HepG2 (cell line): ENCODE results near the gene PRDX2. TPM values are rescaled to one million over a fixed set of nuclear protein-coding genes. Genes with fewer than 3 reads are reported as not detected.

Experiments used
- ATAC-seq: fragments of 200-7000 bp; cut with Tn5 transposase; 3 replicates; pipeline ENCODE4 v1.9.1; 2020; ENCODE audit warnings: mild to moderate bottlenecking, moderate library complexity
- BruUV-seq: library from RNA; stranded (reverse); fragments of 400-500 nt; replicated peaks from 2 replicates; lab custom pipeline; 2021; lab: Mats Ljungman, UMichigan
- CTCF ChIA-PET: fragments of 300-600 bp; formaldehyde crosslinking; extraction: SDS; loops from one replicate; lab custom pipeline; 2021; ENCODE audit warnings: low total read pairs, inconsistent platforms, low intra/inter-chr PET ratio; lab: Yijun Ruan, JAX
- POLR2A ChIA-PET: fragments of 350-600 bp; sonication (Branson Sonifier 250); formaldehyde crosslinking; loops from one replicate; lab custom pipeline; 2020; ENCODE audit warnings: antibody characterized with exemption, inconsistent platforms; lab: Yijun Ruan, JAX
- DNase-seq: peaks from one replicate; pipeline ENCODE4 v3.0.0-alpha.2; 2015; ENCODE audit warnings: low spot score
- FAIRE-seq: peaks from 3 replicates; lab custom pipeline; 2011; peaks lifted over from hg19 to GRCh38; lab: Jason Lieb, UNC
- H2AFZ ChIP-seq: one replicate; pipeline ENCODE4 v1.6.1; 2011; ENCODE audit warnings: low read length, inconsistent platforms
- H3K27ac ChIP-seq: fragments of 300-600 bp; 3 replicates; pipeline ENCODE4 v1.8.0; 2011; ENCODE audit warnings: mixed run types, mild to moderate bottlenecking, mixed read lengths, low read length, inconsistent platforms; ENCODE audit not compliant: insufficient read depth; ENCODE audit errors: extremely low read length
- H3K27me3 ChIP-seq, 2 experiments: fragments of 200-600 bp in 1 of 2; 2 replicates in 1 of 2; 3 replicates in 1 of 2; pipeline versions ENCODE4 v1.6.0 to v1.8.0; 2011; ENCODE audit warnings: low read length in 2 of 2, mild to moderate bottlenecking in 2 of 2, moderate library complexity in 2 of 2, inconsistent platforms in 1 of 2; ENCODE audit not compliant: insufficient read depth in 2 of 2, control insufficient read depth in 1 of 2
- H3K36me3 ChIP-seq, 2 experiments: fragments of 200-600 bp in 1 of 2; replicated peaks in 1 of 2; 2 replicates in 1 of 2; 3 replicates in 1 of 2; pipeline versions ENCODE4 v1.5.1 to v1.8.0; 2011; ENCODE audit warnings: low read length in 2 of 2, inconsistent platforms in 1 of 2; ENCODE audit not compliant: insufficient read depth in 2 of 2, control insufficient read depth in 1 of 2
- H3K4me1 ChIP-seq: 2 replicates; pipeline ENCODE4 v1.5.1; 2012; ENCODE audit warnings: low read length, inconsistent platforms; ENCODE audit not compliant: insufficient read depth
- H3K4me2 ChIP-seq: 2 replicates; pipeline ENCODE4 v1.6.0; 2011; ENCODE audit warnings: low read depth, low read length, inconsistent platforms
- H3K4me3 ChIP-seq, 3 experiments: fragments of 200-600 bp in 1 of 3; sonication (generic), shearing (Covaris generic) in 1 of 3; replicated peaks in 1 of 3; 2 replicates each; pipeline ENCODE4 v1.5.1; 2011 to 2016; ENCODE audit warnings: low read length in 3 of 3, inconsistent platforms in 2 of 3, low read depth in 2 of 3, mild to moderate bottlenecking in 2 of 3, control low read depth in 1 of 3, mixed read lengths in 1 of 3; ENCODE audit not compliant: insufficient read depth in 1 of 3
- H3K79me2 ChIP-seq: one replicate; pipeline ENCODE4 v1.6.1; 2011; ENCODE audit warnings: low read length, inconsistent platforms; ENCODE audit not compliant: insufficient read depth
- H3K9ac ChIP-seq: 2 replicates; pipeline ENCODE4 v1.6.0; 2011; ENCODE audit warnings: mild to moderate bottlenecking, low read depth, low read length, inconsistent platforms; ENCODE audit not compliant: insufficient read depth
- H3K9me3 ChIP-seq: 2 replicates; pipeline ENCODE4 v1.5.1; 2012; ENCODE audit warnings: mild to moderate bottlenecking, low read length
- H4K20me1 ChIP-seq: 2 replicates; pipeline ENCODE4 v1.6.0; 2011; ENCODE audit warnings: inconsistent platforms, mild to moderate bottlenecking, low read length, moderate library complexity; ENCODE audit not compliant: insufficient read depth
- CBX1 ChIP-seq: IDR thresholded peaks from one replicate; pipeline ENCODE4 v1.6.1; 2016; ENCODE audit warnings: antibody characterized with exemption, low read depth
- CHD4 ChIP-seq: fragments of 200-600 bp; sonication (generic); IDR thresholded peaks from 2 replicates; pipeline ENCODE4 v1.7.0; 2017; ENCODE audit warnings: mild to moderate bottlenecking, low read length, borderline replicate concordance
- EHMT2 ChIP-seq: fragments of 200-600 bp; sonication (generic); IDR thresholded peaks from 2 replicates; pipeline ENCODE4 v1.7.0; 2017; ENCODE audit warnings: antibody characterized with exemption, low read depth, low read length, borderline replicate concordance
- FLYWCH1 ChIP-seq: sonication (generic); formaldehyde crosslinking; IDR thresholded peaks from 2 replicates; pipeline ENCODE4 v1.8.1; 2023; ENCODE audit warnings: mild to moderate bottlenecking, missing genetic modification reagents
- GABPA ChIP-seq, 2 experiments: IDR thresholded peaks; 2 replicates each; pipeline ENCODE4 v1.6.1; 2011 to 2016; ENCODE audit warnings: low read depth in 2 of 2, low read length in 1 of 2, missing biosample characterization in 1 of 2, missing genetic modification characterization in 1 of 2
- JARID2 ChIP-seq: sonication (generic); formaldehyde crosslinking; IDR thresholded peaks from 2 replicates; pipeline ENCODE4 v1.8.1; 2023; ENCODE audit warnings: missing genetic modification reagents, inconsistent platforms; ENCODE audit not compliant: insufficient replicate concordance
- KAT8 ChIP-seq: IDR thresholded peaks from 2 replicates; pipeline ENCODE4 v1.6.1; 2016; ENCODE audit warnings: missing genetic modification reagents, missing compliant biosample characterization
- LCORL ChIP-seq, 2 experiments: fragments of 450-650 bp in 1 of 2; sonication (generic) in 1 of 2; formaldehyde crosslinking in 1 of 2; IDR thresholded peaks; 2 replicates each; pipeline versions ENCODE4 v1.5.0 to v1.6.1; 2017 to 2020; ENCODE audit warnings: antibody characterized with exemption in 1 of 2, missing genetic modification reagents in 1 of 2
- NFIB ChIP-seq: sonication (generic); formaldehyde crosslinking; IDR thresholded peaks from 2 replicates; pipeline ENCODE4 v1.9.0; 2021; ENCODE audit warnings: missing genetic modification reagents, mild to moderate bottlenecking, borderline replicate concordance
- PRDM15 ChIP-seq: sonication (generic); formaldehyde crosslinking; IDR thresholded peaks from 2 replicates; pipeline ENCODE4 v1.4.0; 2020; ENCODE audit warnings: missing genetic modification reagents
- RFX5 ChIP-seq: IDR thresholded peaks from 2 replicates; pipeline ENCODE4 v1.6.1; 2011; ENCODE audit warnings: low read depth, low read length, improper control_type of control experiment
- TP53 ChIP-seq: sonication (generic); formaldehyde crosslinking; conservative IDR thresholded peaks from 2 replicates; pipeline ENCODE4 v1.4.0; 2020; ENCODE audit warnings: missing genetic modification reagents
- ZMYM4 ChIP-seq: sonication (generic); formaldehyde crosslinking; IDR thresholded peaks from 2 replicates; pipeline ENCODE4 v1.8.1; 2023; ENCODE audit warnings: mild to moderate bottlenecking, missing genetic modification reagents
- ZNF10 ChIP-seq: sonication (generic); formaldehyde crosslinking; IDR thresholded peaks from 2 replicates; pipeline ENCODE4 v1.4.0; 2020; ENCODE audit warnings: mild to moderate bottlenecking, low read depth, missing genetic modification reagents, borderline replicate concordance
- ZNF34 ChIP-seq: sonication (generic); formaldehyde crosslinking; IDR thresholded peaks from 2 replicates; pipeline ENCODE4 v1.4.0; 2020; ENCODE audit warnings: mild to moderate bottlenecking, missing genetic modification reagents, borderline replicate concordance
- ZNF414 ChIP-seq: sonication (generic); formaldehyde crosslinking; IDR thresholded peaks from 2 replicates; pipeline ENCODE4 v1.5.0; 2020; ENCODE audit warnings: missing genetic modification reagents
- ZNF44 ChIP-seq: sonication (generic); formaldehyde crosslinking; IDR thresholded peaks from 2 replicates; pipeline ENCODE4 v1.5.1; 2020; ENCODE audit warnings: mild to moderate bottlenecking, missing genetic modification reagents
- ZNF562 ChIP-seq: sonication (generic); formaldehyde crosslinking; IDR thresholded peaks from 2 replicates; pipeline ENCODE4 v1.8.0; 2022; ENCODE audit warnings: missing genetic modification reagents, borderline replicate concordance
- ZNF589 ChIP-seq: sonication (generic); formaldehyde crosslinking; conservative IDR thresholded peaks from 2 replicates; pipeline ENCODE4 v1.8.0; 2022; ENCODE audit warnings: mild to moderate bottlenecking, moderate library complexity, missing genetic modification reagents
- ZNF879 ChIP-seq: sonication (generic); formaldehyde crosslinking; IDR thresholded peaks from 2 replicates; pipeline ENCODE4 v1.8.1; 2023; ENCODE audit warnings: missing genetic modification reagents
- WGBS: methylation state at CpG from one replicate; pipeline ENCODE4 v1.1.6; 2017; ENCODE audit warnings: low lambda C conversion rate; 5-methylcytosine and 5-hydroxymethylcytosine counted together
- in situ Hi-C: cut with HindIII; loops from 2 replicates; pipeline ENCODE4 v1.10.0; 2017; ENCODE audit warnings: low pct_unique_long_range_greater_than_20kb; ENCODE audit not compliant: extremely low pct_ligation_motif_present
- intact Hi-C: fragments of 100-400 bp; cut with micrococcal nuclease; formaldehyde crosslinking; loops from one replicate; pipeline ENCODE4 v1.10.0; 2022; ENCODE audit not compliant: unreplicated experiment
- polyA plus RNA-seq, 8 experiments: library from polyadenylated mRNA; depleted of rRNA in 3 of 8; stranded (reverse) in 7 of 8; unstranded in 1 of 8; fragments of >200 nt; fragmentation: Illumina TruSeq in 4 of 8; extraction: Trizol in 4 of 8; gene quantifications; 2 replicates each; pipeline versions ENCODE4 v1.2.1 to v1.2.3, GENCODE V29; 2011 to 2016; ENCODE audit warnings: low read depth in 4 of 8, missing spikeins in 1 of 8, mixed read lengths in 1 of 8; ENCODE audit not compliant: insufficient read depth in 1 of 8
- total RNA-seq, 5 experiments: library from RNA; depleted of rRNA; stranded (reverse); fragments of >200 nt; fragmentation: Illumina TruSeq; extraction: Trizol; gene quantifications; 2 replicates each; pipeline ENCODE4 v1.2.3, GENCODE V29; 2016; ENCODE audit warnings: low read depth in 1 of 5

The PRDX2 gene
- total and polyA plus RNA-seq, 2 of the 13 experiments (the other 11 are each of a cell fraction or from before 2014, with no cell fraction given), result 218 to 381 TPM

- CTCF ChIA-PET, result no interaction called here
- peak overlapping the region; percentile 89; the same call in 1 of the 2 replicates for H3K9ac ChIP-seq
- DNase-seq, result no peak
- TF ChIP-seq KAT8 (CRISPR knock-in tag) (no peak), TP53 (no peak), ZNF879 (CRISPR knock-in tag) (no peak), RFX5 (no peak), ZMYM4 (CRISPR knock-in tag) (0 out of 2 replicates have a peak, but pooled peaks have one; percentile 18), EHMT2 (no peak), CBX1 (no peak), CHD4 (no peak), ZNF562 (CRISPR knock-in tag) (no peak), JARID2 (no peak), LCORL (IDR thresholded peaks at IDR 0.05) (no peak), LCORL (CRISPR knock-in tag; IDR thresholded peaks at IDR 0.05) (0 out of 2 replicates have a peak, but pooled peaks have one; percentile 58), ZNF44 (CRISPR knock-in tag) (no peak), GABPA (IDR thresholded peaks at IDR 0.05; ENCODE audit: low read depth, low read length) (no peak), GABPA (CRISPR knock-in tag; IDR thresholded peaks at IDR 0.05; ENCODE audit: low read depth) (no peak), ZNF34 (no peak), PRDM15 (no peak), ZNF589 (CRISPR knock-in tag) (peak; percentile 55; the same call in 1 of the 2 replicates), FLYWCH1 (CRISPR knock-in tag) (no peak), ZNF414 (CRISPR knock-in tag) (0 out of 2 replicates have a peak, but pooled peaks have one; percentile 4), NFIB (no peak), ZNF10 (CRISPR knock-in tag) (no peak)
These were observed 13.4 kb downstream of the PRDX2 start for GRCh38 chr19:12788042-12788681.

More at GRCh38 chr19:12788042-12788681, 13.4 kb downstream of the PRDX2 start:
- in situ Hi-C loops, result no loop called here
- BruUV-seq, result no TSS peak
- H2AFZ ChIP-seq, result no peak overlapping the region
- FAIRE-seq (no peak), ATAC-seq (no peak)
- POLR2A ChIA-PET, result interaction anchor here (1.4 to 1.9 kb wide), 5 partner anchors 10 to 65 kb away, joined by 3 to 21 read pairs (median 5); partner anchors contain the start of genes GET3 and TNPO2
- intact Hi-C loops, result no loop called here
- no peak overlapping the region for H3K27ac ChIP-seq
- peak overlapping the region in 2 of 3 experiments; percentile 47 to 87; a peak in 4 of 6 replicates for H3K4me3 ChIP-seq
- peaks cover 72% of the 10 kb centered on the region for H3K4me1 ChIP-seq
- H3K4me2 ChIP-seq, result peak overlapping the region; percentile 99
- WGBS, result 14% methylated on average over 4 of the region's 4 CpGs
- peaks cover 8% of the 10 kb centered on the region for H3K79me2 ChIP-seq
- no peaks in the 10 kb centered on the region for H4K20me1 ChIP-seq
- H3K36me3 ChIP-seq, result no peaks in the 10 kb centered on the region
- no peaks in the 10 kb centered on the region for H3K9me3 ChIP-seq
- H3K27me3 ChIP-seq, result no peaks in the 10 kb centered on the region; a peak in 2 of 5 replicates
